ENCODE results near the gene HIP1. TPM values are rescaled to one million over a fixed set of nuclear protein-coding genes. Genes with fewer than 3 reads are reported as not detected.

The HIP1 gene
- total RNA-seq, 1 donor from 2014 or later: 12.4 TPM

DNA sequence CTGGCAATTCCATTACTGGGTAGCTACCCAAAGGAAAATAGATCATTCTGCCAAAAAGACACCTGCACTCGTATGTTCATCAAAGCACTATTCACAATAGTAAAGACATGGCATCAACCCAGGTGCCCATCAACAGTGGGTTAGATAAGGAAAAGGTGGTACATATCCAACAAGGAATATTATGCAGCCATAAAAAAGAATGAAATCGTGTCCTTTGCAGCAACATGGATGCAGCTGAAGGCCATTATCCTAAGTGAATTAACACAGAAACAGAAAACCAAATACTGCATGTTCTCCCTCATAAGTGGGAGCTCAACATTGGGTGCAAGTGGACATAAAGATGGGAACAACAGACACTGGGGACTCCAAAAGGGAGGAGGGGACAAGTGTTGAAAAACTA is 93.2 kb downstream of the HIP1 start:
- H3K27me3 ChIP-seq (ENCODE audit: control insufficient read depth, insufficient read depth, low read length): no peaks in the 10 kb centered on the region
- H3K36me3 ChIP-seq (ENCODE audit: control insufficient read depth, insufficient read depth, low read length): no peaks in the 10 kb centered on the region
- TF ChIP-seq, protein P1, sequence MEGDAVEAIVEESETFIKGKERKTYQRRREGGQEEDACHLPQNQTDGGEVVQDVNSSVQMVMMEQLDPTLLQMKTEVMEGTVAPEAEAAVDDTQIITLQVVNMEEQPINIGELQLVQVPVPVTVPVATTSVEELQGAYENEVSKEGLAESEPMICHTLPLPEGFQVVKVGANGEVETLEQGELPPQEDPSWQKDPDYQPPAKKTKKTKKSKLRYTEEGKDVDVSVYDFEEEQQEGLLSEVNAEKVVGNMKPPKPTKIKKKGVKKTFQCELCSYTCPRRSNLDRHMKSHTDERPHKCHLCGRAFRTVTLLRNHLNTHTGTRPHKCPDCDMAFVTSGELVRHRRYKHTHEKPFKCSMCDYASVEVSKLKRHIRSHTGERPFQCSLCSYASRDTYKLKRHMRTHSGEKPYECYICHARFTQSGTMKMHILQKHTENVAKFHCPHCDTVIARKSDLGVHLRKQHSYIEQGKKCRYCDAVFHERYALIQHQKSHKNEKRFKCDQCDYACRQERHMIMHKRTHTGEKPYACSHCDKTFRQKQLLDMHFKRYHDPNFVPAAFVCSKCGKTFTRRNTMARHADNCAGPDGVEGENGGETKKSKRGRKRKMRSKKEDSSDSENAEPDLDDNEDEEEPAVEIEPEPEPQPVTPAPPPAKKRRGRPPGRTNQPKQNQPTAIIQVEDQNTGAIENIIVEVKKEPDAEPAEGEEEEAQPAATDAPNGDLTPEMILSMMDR (IDR thresholded peaks at IDR 0.05; ENCODE audit: insufficient read depth, low read length, poor library complexity, severe bottlenecking): no peak
- no peak overlapping the region for H3K4me3 ChIP-seq (ENCODE audit: low read depth, low read length)
- no peak for DNase-seq (ENCODE audit: low read depth)

DNA sequence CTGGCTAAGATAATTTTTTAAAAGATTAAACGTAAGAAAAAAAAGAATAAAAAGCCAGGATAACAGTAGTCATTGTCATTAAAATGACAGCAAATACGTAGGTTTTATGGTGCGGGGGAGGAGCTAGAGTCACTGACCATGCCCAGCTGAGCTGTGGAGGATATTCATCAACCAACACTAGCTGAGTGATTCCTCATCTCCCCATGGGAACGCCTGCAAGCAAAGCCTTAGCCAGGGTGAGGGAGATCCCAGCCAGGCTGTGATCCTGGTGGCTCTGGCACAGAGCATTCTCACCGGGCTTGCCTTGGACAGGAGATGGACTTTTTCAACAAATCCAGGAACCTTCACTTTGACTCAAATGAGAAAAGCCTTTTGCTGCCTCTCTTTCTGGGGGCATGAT is 94.2 kb downstream of the HIP1 start:
- DNase-seq (ENCODE audit: low read depth): no peak
- TF ChIP-seq, protein P1 (IDR thresholded peaks at IDR 0.05; ENCODE audit: insufficient read depth, low read length, poor library complexity, severe bottlenecking): no peak
- no peaks in the 10 kb centered on the region for H3K27me3 ChIP-seq (ENCODE audit: control insufficient read depth, insufficient read depth, low read length)
- H3K4me3 ChIP-seq (ENCODE audit: low read depth, low read length): no peak overlapping the region
- H3K36me3 ChIP-seq (ENCODE audit: control insufficient read depth, insufficient read depth, low read length): no peaks in the 10 kb centered on the region

DNA sequence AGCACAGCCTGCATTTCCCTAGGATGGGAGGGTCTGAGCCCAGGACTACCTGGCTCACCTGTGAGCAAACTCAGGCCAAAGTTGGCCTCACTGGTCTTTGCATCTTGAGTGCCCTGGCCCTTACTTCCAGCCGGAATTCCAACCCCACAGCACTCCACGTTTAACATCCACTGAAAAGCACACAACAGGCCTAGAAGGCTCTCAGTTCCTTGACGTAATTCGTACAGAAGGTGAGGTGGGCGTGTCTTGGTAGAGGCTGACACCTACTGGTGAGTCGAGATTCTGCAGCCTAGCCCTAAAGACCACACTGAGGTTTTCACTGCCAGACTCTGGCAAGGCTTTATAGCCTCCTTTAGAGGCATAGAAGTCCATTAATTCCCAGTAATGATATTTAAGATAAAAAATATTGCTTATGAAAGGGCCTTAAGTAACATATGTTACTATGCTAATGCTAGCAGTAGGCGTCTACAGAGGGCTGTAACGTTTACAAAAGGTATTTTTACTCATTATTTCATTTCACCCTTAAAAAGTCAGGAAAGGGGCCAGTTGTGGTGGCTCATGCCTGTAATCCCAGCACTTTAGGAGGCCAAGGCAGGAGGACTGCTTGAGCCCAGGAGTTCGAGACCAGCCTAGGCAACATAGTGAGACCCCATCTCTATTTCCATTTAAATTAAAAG is 95.8 kb downstream of the HIP1 start:
- H3K4me3 ChIP-seq (ENCODE audit: low read depth, low read length): no peak overlapping the region
- H3K27me3 ChIP-seq (ENCODE audit: control insufficient read depth, insufficient read depth, low read length): no peaks in the 10 kb centered on the region
- DNase-seq (ENCODE audit: low read depth): no peak
- TF ChIP-seq, protein P1 (IDR thresholded peaks at IDR 0.05; ENCODE audit: insufficient read depth, low read length, poor library complexity, severe bottlenecking): peak; percentile 63
- H3K36me3 ChIP-seq (ENCODE audit: control insufficient read depth, insufficient read depth, low read length): no peaks in the 10 kb centered on the region

DNA sequence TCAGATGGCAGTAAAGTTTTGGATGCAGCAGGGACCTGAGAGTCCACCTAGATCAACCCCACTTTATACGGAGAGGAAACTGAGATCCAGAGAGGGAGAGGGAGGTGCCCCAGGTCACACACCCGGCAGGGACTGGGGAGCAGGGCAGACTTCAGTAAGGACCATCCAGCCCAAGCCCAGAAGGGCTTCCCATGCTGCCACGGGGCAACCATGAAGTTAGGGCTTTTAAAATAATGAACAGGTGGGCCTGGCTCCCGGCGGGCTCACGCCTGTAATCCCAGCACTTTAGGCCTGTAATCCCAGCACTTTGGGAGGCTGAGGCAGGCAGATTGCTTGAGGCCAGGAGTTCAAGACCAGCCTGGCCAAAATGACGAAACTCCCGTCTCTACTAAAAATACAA is 98.5 kb downstream of the HIP1 start:
- H3K4me3 ChIP-seq (ENCODE audit: low read depth, low read length): no peak overlapping the region
- no peaks in the 10 kb centered on the region for H3K36me3 ChIP-seq (ENCODE audit: control insufficient read depth, insufficient read depth, low read length)
- TF ChIP-seq, protein P1 (IDR thresholded peaks at IDR 0.05; ENCODE audit: insufficient read depth, low read length, poor library complexity, severe bottlenecking): no peak

DNA sequence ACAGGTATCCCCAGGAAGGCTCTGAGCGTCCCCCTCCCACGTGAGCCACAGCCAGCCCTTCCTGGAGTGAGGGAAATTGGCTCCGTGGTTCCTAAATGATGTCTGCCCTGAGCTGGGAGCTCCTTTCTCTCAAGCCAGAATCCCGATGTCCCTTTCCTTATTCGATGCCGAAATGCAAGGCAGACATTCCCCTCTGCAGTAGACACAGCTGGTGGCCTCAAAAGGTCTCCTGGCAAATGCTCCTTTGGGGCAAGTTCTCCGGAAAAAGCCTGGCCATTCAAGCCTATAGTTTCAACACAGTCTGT is 98.9 kb downstream of the HIP1 start:
- no peak for DNase-seq (ENCODE audit: low read depth)
- H3K27me3 ChIP-seq (ENCODE audit: control insufficient read depth, insufficient read depth, low read length): no peaks in the 10 kb centered on the region
- H3K36me3 ChIP-seq (ENCODE audit: control insufficient read depth, insufficient read depth, low read length): no peaks in the 10 kb centered on the region
- peak overlapping the region; percentile 69 for H3K4me3 ChIP-seq (ENCODE audit: low read depth, low read length)
- TF ChIP-seq, protein P1 (IDR thresholded peaks at IDR 0.05; ENCODE audit: insufficient read depth, low read length, poor library complexity, severe bottlenecking): no peak

More for the DNA sequence above, 98.5 kb downstream of the HIP1 start:
- no peaks in the 10 kb centered on the region for H3K27me3 ChIP-seq (ENCODE audit: control insufficient read depth, insufficient read depth, low read length)
- DNase-seq (ENCODE audit: low read depth): no peak

All from kidney epithelial cell (primary cell).